Measurements from ENCODE around the gene PRKAA2.
"Not testable (repeated sequence)": the region's sequence is repeated elsewhere in the genome, so short reads cannot be mapped to it uniquely, and the experiment has no call there.

Gene PRKAA2

DNA sequence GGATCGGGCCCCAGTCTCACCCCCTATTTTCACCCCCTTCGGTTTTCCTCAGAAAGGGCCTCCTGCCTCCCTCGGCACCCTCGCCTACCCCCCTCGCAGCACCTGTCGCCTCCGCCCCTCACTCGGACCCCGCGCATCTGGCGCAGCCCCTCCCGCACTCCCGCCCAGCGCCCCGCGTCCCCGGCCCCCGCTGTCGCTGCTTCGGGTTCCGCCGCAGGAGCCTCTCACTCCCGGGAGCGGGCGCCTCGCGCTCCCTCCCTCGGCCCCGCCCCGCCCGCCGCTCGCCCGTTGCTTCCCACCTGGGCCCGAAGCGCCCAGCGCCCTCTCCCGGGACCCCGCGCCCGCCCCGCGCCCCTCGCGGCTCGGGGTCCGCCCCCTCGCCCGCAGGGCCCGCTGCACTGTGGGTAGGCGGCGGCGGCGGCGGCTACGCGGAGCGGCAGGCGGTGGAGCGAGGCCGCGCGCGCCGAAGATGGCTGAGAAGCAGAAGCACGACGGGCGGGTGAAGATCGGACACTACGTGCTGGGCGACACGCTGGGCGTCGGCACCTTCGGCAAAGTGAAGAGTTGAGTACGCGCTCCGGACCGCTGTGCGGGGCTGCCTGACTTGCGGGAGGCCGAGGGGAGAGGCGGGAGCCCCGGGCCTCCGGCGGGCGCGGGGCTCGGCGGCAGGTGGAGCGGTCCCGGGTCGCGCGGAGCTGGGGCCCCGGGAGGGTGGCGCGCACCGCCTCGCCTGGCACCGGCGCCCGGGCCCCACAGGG lies at the start of gene PRKAA2:
Gene PRKAA2, plus strand, starts transcription at position 396 of the 758 bp plus-strand sequence. Its CDS starts 74 bp downstream, at position 470.
- DNase-seq (ENCODE audit: low spot score), result peak; percentile 65

DNA sequence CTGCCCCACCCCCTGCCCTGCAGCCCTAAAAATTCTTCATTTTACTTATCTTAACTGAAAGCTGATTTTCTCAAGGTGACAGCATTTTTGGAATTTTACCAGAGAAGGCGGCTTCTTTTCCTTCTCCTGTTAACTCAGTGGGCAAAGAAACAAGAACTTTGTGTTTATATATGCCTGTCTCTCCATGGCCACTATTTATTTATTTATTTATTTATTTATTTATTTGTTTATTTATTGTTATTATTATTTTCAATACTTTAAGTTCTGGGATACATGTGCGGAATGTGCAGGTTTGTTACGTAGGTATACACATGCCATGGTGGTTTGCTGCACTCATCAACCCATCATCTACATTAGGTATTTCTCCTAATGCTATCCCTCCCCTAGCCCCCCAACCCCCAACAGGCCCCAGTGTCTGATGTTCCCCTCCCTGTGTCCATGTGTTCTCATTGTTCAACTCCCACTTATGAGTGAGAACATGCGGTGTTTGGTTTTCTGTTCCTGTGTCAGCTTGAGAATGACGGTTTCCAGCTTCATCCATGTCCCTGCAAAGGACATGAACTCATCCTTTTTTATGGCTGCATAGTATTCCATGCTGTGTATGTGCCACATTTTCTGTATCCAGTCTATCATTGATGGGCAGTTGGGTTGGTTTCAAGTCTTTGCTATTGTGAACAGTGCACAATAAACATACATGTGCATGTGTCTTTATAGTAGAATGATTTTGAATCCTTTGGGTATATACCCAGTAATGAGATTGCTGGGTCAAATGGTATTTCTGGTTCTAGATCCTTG lies 49.5 kb upstream of the PRKAA2 start:
- not testable (repeated sequence) for DNase-seq (ENCODE audit: low spot score)

DNA sequence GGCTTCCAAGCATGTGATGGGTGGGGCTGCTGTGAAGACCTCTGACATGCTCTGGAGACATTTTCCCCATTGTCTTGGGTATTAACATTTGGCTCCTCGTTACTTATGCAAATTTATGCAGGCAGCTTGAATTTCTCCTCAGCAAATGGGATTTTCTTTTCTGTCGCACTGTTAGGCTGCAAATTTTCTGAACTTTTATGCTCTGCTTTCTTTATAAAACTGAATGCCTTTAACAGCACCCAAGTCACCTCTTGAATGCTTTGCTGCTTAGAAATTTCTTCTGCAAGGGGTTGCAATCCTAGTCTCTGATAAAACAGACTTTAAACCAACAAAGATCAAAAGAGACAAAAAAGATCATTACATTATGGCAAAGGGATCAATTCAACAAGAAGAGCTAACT lies 35.0 kb upstream of the PRKAA2 start:
- DNase-seq (ENCODE audit: low spot score), result not testable (repeated sequence)

GRCh38 chr1:56610770-56611169 lies 34.3 kb upstream of the PRKAA2 start:
- DNase-seq (ENCODE audit: low spot score), result not testable (repeated sequence)

DNA sequence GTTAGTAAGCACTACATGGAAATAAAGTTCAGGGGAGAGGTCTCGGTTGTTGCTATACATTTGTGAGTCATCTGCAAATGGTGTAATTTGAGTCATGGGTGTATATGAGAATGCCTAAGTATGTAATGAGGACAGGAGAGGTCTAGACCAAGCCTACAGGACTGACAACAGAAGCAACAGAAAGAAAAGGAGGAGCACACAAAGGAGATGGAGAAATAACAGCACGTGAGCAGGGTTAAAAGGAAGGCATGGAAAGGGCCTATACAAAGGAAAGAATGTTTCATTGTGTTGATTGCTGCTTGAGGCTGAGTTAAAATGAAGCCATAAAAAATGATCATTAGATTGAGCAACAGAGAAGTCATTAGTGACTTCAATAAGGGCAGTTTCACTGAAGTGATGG lies 28.0 kb upstream of the PRKAA2 start:
- DNase-seq (ENCODE audit: low spot score), result no peak

DNA sequence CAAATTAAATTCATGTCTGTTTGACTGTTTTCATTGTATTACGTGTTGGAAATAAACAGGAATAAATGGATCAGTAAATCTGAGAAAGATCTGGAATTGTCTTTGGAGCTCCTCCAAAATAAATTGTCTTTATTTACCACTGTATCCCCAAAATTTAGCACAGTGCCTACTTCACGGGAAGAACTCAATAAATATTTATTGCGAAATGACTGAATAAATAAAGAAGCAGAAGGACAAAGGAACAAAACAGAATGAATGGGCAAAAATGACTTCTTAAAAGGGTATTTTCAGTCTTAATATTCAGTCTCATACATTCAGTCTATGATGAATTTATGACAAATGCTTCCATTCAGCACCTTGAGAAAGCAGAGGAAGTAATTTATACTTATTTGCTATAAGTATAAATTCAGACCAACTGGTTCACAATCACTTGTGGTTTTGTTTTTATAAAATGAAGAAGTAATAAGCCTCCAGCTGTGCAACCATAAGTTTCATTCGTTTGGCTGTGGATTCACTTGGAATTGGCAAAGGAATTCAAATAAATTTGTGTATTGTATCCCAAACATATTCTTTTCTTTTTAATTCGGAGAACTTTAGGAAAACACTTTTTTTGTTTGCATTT lies 19.2 kb upstream of the PRKAA2 start:
- no peak for DNase-seq (ENCODE audit: low spot score)

- no peak for DNase-seq (ENCODE audit: low spot score)
Measured at GRCh38 chr1:56626546-56626945, 18.6 kb upstream of the PRKAA2 start.

- DNase-seq (ENCODE audit: low spot score), result no peak
Measured at GRCh38 chr1:56627019-56627635, 18.0 kb upstream of the PRKAA2 start.

DNA sequence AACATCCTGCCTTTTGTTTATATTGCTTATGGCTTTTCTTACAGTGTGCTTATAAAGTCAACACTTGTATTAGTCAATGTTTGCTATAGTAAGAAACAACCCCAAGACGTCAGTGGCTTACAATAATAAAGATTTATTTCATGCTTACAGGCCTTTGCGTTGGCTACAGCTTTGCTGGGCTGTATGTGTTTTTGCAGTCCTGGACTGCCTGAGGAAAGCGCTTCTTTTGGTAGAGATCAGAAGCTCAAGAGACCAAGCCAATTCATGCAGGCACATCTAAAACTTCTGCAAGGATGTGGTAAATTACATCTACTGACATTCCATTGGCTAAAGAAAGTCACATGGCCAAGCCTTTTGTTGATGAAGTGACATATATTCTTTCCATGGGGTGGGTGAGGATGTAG lies 17.5 kb upstream of the PRKAA2 start:
- DNase-seq (ENCODE audit: low spot score), result no peak

DNA sequence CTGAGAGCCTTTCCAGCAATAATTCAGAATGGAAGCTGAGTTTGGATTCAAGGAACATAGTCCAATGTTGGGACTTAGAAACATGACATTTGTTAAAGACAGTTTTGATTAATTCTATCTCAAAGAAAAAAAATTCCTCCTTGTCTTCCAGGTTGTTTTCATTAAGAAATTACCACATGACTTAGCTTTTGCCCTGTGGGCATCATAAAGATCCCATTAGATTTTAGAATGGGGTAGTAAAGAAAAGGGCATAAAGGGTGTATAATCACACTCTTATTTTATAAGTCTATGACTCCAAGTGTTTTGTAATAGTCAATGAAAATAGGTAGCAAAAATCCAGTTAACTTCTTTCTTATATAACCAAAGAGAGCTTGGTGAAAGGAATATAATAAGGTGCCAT lies 14.3 kb upstream of the PRKAA2 start:
- DNase-seq (ENCODE audit: low spot score), result no peak

- DNase-seq (ENCODE audit: low spot score), result no peak
Measured at GRCh38 chr1:56631901-56632300, 13.2 kb upstream of the PRKAA2 start.

- no peak for DNase-seq (ENCODE audit: low spot score)
Measured at GRCh38 chr1:56634981-56635380, 10.1 kb upstream of the PRKAA2 start.

DNA sequence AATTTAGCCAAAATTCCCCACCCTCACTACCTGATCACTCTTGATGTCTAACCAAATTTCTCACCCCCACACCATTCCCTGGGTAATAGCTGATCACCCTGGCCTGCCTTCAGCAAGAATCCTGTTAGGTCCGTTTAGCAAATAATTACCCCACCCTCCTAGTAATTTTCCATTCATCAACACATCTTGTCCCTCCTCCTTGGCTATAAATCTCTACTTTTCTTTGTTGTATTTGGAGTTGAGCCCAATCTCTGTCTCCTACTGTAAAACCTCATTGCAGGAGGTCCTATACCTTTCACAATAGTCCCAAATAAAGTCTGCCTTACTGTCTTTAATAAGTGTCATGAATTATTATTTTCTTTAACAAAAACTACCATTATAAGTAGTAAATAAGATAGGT lies 6.9 kb upstream of the PRKAA2 start:
- no peak for DNase-seq (ENCODE audit: low spot score)

- DNase-seq (ENCODE audit: low spot score), result no peak
Measured at GRCh38 chr1:56639211-56639610, 5.9 kb upstream of the PRKAA2 start.

- DNase-seq (ENCODE audit: low spot score), result no peak
Measured at GRCh38 chr1:56643661-56644060, 1.5 kb upstream of the PRKAA2 start.

GRCh38 chr1:56644064-56644918 lies 823 bp upstream of the PRKAA2 start:
- peak; percentile 30 for DNase-seq (ENCODE audit: low spot score)

GRCh38 chr1:56645677-56646305 lies 677 bp downstream of the PRKAA2 start:
- DNase-seq (ENCODE audit: low spot score), result peak; percentile 24

GRCh38 chr1:56646611-56647010 lies 1.5 kb downstream of the PRKAA2 start:
- no peak for DNase-seq (ENCODE audit: low spot score)

DNA sequence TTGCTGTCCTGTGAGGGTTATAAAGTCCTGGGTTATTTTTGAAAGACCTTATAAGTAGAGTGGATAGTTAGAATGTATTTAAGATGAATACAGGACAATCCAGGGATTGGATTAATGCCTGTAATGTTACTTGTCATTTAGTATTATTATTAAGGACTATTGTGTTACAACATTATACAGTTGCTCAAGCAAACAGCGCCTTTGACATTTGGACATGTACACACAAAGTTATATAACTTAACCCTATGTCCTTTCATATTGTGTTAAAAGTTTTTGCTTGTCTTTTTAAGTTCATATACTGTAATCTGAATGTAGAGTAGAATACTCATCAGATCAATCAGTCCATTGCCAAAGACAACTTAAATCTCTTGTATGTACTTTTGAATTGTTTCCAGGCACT lies 2.0 kb downstream of the PRKAA2 start:
- no peak for DNase-seq (ENCODE audit: low spot score)

GRCh38 chr1:56648546-56648945 lies 3.4 kb downstream of the PRKAA2 start:
- DNase-seq (ENCODE audit: low spot score), result no peak
